GM12878 (cell line): ENCODE data around the gene GIPC1. TPM values are rescaled to one million over a fixed set of nuclear protein-coding genes. Genes with fewer than 3 reads are reported as not detected.

ENCODE experiments used
- ATAC-seq: fragments of 200-7000 bp; cut with Tn5 transposase; 3 replicates; pipeline ENCODE4 v1.9.1; 2020; ENCODE audit warnings: mild to moderate bottlenecking, moderate library complexity
- BruUV-seq: library from RNA; stranded (reverse); fragments of 400-500 nt; replicated peaks from 2 replicates; lab custom pipeline; 2021; lab: Mats Ljungman, UMichigan
- CTCF ChIA-PET: fragments of 300-600 bp; sonication (Branson Sonifier 250); formaldehyde crosslinking; extraction: SDS; loops from one replicate; lab custom pipeline; 2021; ENCODE audit warnings: inconsistent platforms; lab: Yijun Ruan, JAX
- POLR2A ChIA-PET: fragments of 350-600 bp; formaldehyde crosslinking; extraction: SDS; loops from one replicate; lab custom pipeline; 2021; ENCODE audit warnings: inconsistent platforms; lab: Charles Lee
- RAD21 ChIA-PET: fragments of 300-600 bp; sonication (Branson Sonifier 250); formaldehyde crosslinking; loops from one replicate; lab custom pipeline; 2023; ENCODE audit warnings: antibody characterized with exemption; ENCODE audit not compliant: unreplicated experiment; lab: Charles Lee
- SMC1A ChIA-PET: fragments of 300-600 bp; sonication (Branson Sonifier 250); formaldehyde crosslinking; loops from one replicate; lab custom pipeline; 2023; ENCODE audit not compliant: unreplicated experiment, uncharacterized antibody; lab: Charles Lee
- DNase-seq: peaks from one replicate; pipeline ENCODE4 v3.0.0-alpha.2; 2011; ENCODE audit warnings: low read depth, low spot score
- FAIRE-seq: peaks from 3 replicates; lab custom pipeline; 2011; peaks lifted over from hg19 to GRCh38; lab: Jason Lieb, UNC
- H2AFZ ChIP-seq: 2 replicates; pipeline ENCODE4 v1.6.0; 2011; ENCODE audit warnings: low read depth, low read length, control low read depth; ENCODE audit not compliant: control insufficient read depth
- H3K27ac ChIP-seq: 2 replicates; pipeline ENCODE4 v1.5.1; 2011; ENCODE audit warnings: control low read depth; ENCODE audit not compliant: control insufficient read depth, insufficient read depth
- H3K27me3 ChIP-seq, 2 experiments: replicated peaks in 1 of 2; 2 replicates each; pipeline versions ENCODE4 v1.6.0 to v1.6.1; 2011; ENCODE audit warnings: low read length in 1 of 2; ENCODE audit not compliant: control insufficient read depth in 2 of 2, insufficient read depth in 2 of 2
- H3K36me3 ChIP-seq, 2 experiments: 2 replicates each; pipeline ENCODE4 v1.5.1; 2011; ENCODE audit warnings: low read length in 1 of 2; ENCODE audit not compliant: control insufficient read depth in 2 of 2, insufficient read depth in 2 of 2
- H3K4me1 ChIP-seq: 2 replicates; pipeline ENCODE4 v1.6.1; 2011; ENCODE audit warnings: mild to moderate bottlenecking, low read length, moderate library complexity, mixed read lengths; ENCODE audit not compliant: control insufficient read depth, insufficient read depth
- H3K4me2 ChIP-seq: 2 replicates; pipeline ENCODE4 v1.6.0; 2011; ENCODE audit warnings: control low read depth; ENCODE audit not compliant: control insufficient read depth, insufficient read depth
- H3K4me3 ChIP-seq: fragments of 200-600 bp; sonication (generic); 2 replicates; pipeline ENCODE4 v1.5.1; 2016
- H3K79me2 ChIP-seq: 2 replicates; pipeline ENCODE4 v1.6.0; 2011; ENCODE audit warnings: low read length; ENCODE audit not compliant: control insufficient read depth, insufficient read depth
- H3K9ac ChIP-seq: 2 replicates; pipeline ENCODE4 v1.8.0; 2011; ENCODE audit warnings: low read length, control low read depth, mixed read lengths; ENCODE audit not compliant: control insufficient read depth, insufficient read depth
- H3K9me3 ChIP-seq: replicated peaks from 3 replicates; pipeline ENCODE4 v1.5.1; 2011; ENCODE audit warnings: mild to moderate bottlenecking, low read length; ENCODE audit not compliant: control insufficient read depth, insufficient read depth
- H4K20me1 ChIP-seq: 2 replicates; pipeline ENCODE4 v1.6.0; 2011; ENCODE audit not compliant: control insufficient read depth, insufficient read depth
- LARP7 ChIP-seq: fragments of 450-650 bp; IDR thresholded peaks from 2 replicates; pipeline ENCODE4 v1.6.1; 2017; ENCODE audit warnings: mild to moderate bottlenecking
- NFXL1 ChIP-seq: fragments of 450-650 bp; IDR thresholded peaks from 2 replicates; pipeline ENCODE4 v1.6.1; 2017; ENCODE audit warnings: antibody characterized with exemption, mild to moderate bottlenecking, borderline replicate concordance
- SUPT20H ChIP-seq: IDR thresholded peaks from 2 replicates; pipeline ENCODE4 v1.6.1; 2011; ENCODE audit warnings: low read depth, mild to moderate bottlenecking, low read length, moderate library complexity, borderline replicate concordance; ENCODE audit not compliant: control insufficient read depth
- TCF7 ChIP-seq: IDR thresholded peaks from 2 replicates; pipeline ENCODE4 v1.6.1; 2014; ENCODE audit warnings: antibody characterized with exemption, borderline replicate concordance
- ZSCAN29 ChIP-seq: fragments of 450-650 bp; IDR thresholded peaks from 2 replicates; pipeline ENCODE4 v1.6.1; 2017; ENCODE audit warnings: mild to moderate bottlenecking, moderate library complexity
- WGBS: methylation state at CpG from one replicate; pipeline ENCODE4 v1.1.6; 2016; ENCODE audit warnings: low lambda C conversion rate; ENCODE audit not compliant: insufficient replicate concordance, insufficient coverage; ENCODE audit errors: missing lambda C conversion rate; 5-methylcytosine and 5-hydroxymethylcytosine counted together
- in situ Hi-C: fragments of 300-500 bp; cut with MboI; formaldehyde crosslinking; loops from 9 replicates; pipeline ENCODE4 v1.14.3; 2018; ENCODE audit warnings: mixed read lengths
- intact Hi-C: fragments of 100-400 bp; cut with micrococcal nuclease; formaldehyde crosslinking; loops from one replicate; pipeline ENCODE4 v1.14.2; 2022; ENCODE audit not compliant: unreplicated experiment
- polyA plus RNA-seq, 11 experiments: library from polyadenylated mRNA; depleted of rRNA in 4 of 11; unstranded in 6 of 11; stranded (reverse) in 5 of 11; fragments of >200 nt; fragmentation: Nextera tagmentation in 4 of 11; fragmentation: Illumina TruSeq in 1 of 11; extraction: Ambion mirVana in 4 of 11; extraction: Trizol in 1 of 11; gene quantifications; 1 replicate in 1 of 11; 2 replicates in 10 of 11; pipeline versions ENCODE4 v1.2.1 to v1.2.3, GENCODE V29; 2011 to 2016; ENCODE audit warnings: inconsistent platforms in 2 of 11, missing spikeins in 2 of 11, low read depth in 1 of 11
- total RNA-seq, 4 experiments: library from RNA; depleted of rRNA in 3 of 4; stranded (reverse); fragments of >200 nt in 3 of 4; fragmentation: Illumina TruSeq in 1 of 4; extraction: Trizol in 1 of 4; gene quantifications; 2 replicates each; pipeline versions ENCODE4 v1.2.1 to v1.2.3, GENCODE V29; 2013 to 2021
- TF ChIP-seq, protein P1 (sequence below), 3 experiments: IDR thresholded peaks in 2 of 3; conservative IDR thresholded peaks in 1 of 3; 2 replicates each; pipeline ENCODE4 v1.5.1; 2011; ENCODE audit warnings: low read depth in 3 of 3, low read length in 3 of 3, mild to moderate bottlenecking in 3 of 3, control low read depth in 2 of 3, moderate library complexity in 2 of 3, inconsistent platforms in 1 of 3, mixed read lengths in 1 of 3; ENCODE audit not compliant: control insufficient read depth in 2 of 3, insufficient read depth in 1 of 3; ENCODE audit errors: extremely low read depth in 1 of 3

Gene GIPC1
- total and polyA plus RNA-seq, 10 of the 15 experiments (the other 5 are each of a cell fraction or from before 2014, with no cell fraction given), result 0.47 to 24.1 (median 13.6) TPM

DNA sequence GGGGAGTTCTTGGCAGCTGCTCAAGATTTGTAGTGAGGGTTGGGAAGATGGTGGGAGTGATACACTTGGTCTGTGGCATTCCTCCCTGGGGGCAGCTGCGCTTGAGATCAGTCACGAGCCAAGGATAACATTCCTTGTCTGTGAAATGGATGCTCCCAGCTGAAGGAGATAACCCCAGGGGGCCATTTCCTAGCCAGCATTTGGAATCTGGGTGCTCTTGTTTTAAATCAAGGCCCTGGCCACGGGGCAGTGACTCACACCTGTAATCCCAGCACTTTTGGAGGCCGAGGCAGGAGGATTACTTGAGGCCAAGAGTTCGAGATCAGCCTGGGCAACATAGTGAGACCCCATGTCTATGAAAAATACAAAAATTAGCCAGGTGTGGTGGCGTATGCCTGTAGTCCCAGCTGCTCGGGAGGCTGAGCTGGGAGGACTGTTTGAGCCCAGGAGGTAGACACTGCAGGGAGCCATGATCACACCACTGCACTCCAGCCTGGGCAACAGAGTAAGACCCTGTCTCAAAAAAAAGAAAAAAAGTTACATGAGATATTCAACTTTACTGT lies 58.3 kb downstream of the GIPC1 start:
- H3K4me1 ChIP-seq, result peaks cover 23% of the 10 kb centered on the region
- ChIA-PET POLR2A (interaction anchor here (0.6 to 0.9 kb wide), 3 partner anchors 14 to 46 kb away, joined by 3 to 8 read pairs (median 4); no protein-coding TSS in a partner anchor), CTCF (interaction anchor here (0.7 to 1.8 kb wide), 3 partner anchors 30 to 265 kb away, joined by 3 to 4 read pairs (median 3); no protein-coding TSS in a partner anchor), RAD21 (interaction anchor here (1.1 kb wide), 1 partner anchor 301 kb away, joined by 4 read pairs; the partner anchor contains the start of gene ASF1B), SMC1A (no interaction called here)
- ATAC-seq (no peak), FAIRE-seq (no peak), DNase-seq (no peak)
- WGBS, result 95% methylated on average over 7 of the region's 7 CpGs
- intact Hi-C loops (no loop called here), in situ Hi-C loops (no loop called here)
- no TSS peak for BruUV-seq
- no peak overlapping the region for H3K4me3 ChIP-seq
- H3K27ac ChIP-seq, result no peak overlapping the region
- H3K36me3 ChIP-seq, result peaks cover 2 to 7% of the 10 kb centered on the region in 2 experiments; a peak in 2 of 4 replicates
- H3K79me2 ChIP-seq, result peaks cover 36% of the 10 kb centered on the region
- TF ChIP-seq ZSCAN29 (no peak), LARP7 (no peak), TCF7 (no peak), SUPT20H (no peak), NFXL1 (no peak)
- TF ChIP-seq, protein P1, sequence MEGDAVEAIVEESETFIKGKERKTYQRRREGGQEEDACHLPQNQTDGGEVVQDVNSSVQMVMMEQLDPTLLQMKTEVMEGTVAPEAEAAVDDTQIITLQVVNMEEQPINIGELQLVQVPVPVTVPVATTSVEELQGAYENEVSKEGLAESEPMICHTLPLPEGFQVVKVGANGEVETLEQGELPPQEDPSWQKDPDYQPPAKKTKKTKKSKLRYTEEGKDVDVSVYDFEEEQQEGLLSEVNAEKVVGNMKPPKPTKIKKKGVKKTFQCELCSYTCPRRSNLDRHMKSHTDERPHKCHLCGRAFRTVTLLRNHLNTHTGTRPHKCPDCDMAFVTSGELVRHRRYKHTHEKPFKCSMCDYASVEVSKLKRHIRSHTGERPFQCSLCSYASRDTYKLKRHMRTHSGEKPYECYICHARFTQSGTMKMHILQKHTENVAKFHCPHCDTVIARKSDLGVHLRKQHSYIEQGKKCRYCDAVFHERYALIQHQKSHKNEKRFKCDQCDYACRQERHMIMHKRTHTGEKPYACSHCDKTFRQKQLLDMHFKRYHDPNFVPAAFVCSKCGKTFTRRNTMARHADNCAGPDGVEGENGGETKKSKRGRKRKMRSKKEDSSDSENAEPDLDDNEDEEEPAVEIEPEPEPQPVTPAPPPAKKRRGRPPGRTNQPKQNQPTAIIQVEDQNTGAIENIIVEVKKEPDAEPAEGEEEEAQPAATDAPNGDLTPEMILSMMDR (IDR thresholded peaks at IDR 0.05 in 2 of 3, conservative IDR thresholded peaks at IDR 0.05 in 1 of 3; ENCODE audit: control insufficient read depth in 2 of 3, extremely low read depth in 1 of 3, insufficient read depth in 1 of 3, low read depth in 3 of 3, low read length in 3 of 3), result no peak
- no peaks in the 10 kb centered on the region for H3K27me3 ChIP-seq
- no peak overlapping the region for H2AFZ ChIP-seq
- H3K9ac ChIP-seq, result no peak overlapping the region
- H4K20me1 ChIP-seq, result no peaks in the 10 kb centered on the region
- no peak overlapping the region for H3K4me2 ChIP-seq
- no peaks in the 10 kb centered on the region for H3K9me3 ChIP-seq
